Activated naive CD4-positive, alpha-beta T cell treated with anti-CD3 and anti-CD28 coated beads, Interleukin-2, amount 50 U/mL, for 16 hours (primary cell): Measurements from ENCODE around the gene ARF6.
"Not testable (repeated sequence)": the region's sequence is repeated elsewhere in the genome, so short reads cannot be mapped to it uniquely, and the experiment has no call there.

Source experiments
- DNase-seq: peaks from one replicate; pipeline ENCODE4 v3.0.0-alpha.2; 2020

The ARF6 gene

DNA sequence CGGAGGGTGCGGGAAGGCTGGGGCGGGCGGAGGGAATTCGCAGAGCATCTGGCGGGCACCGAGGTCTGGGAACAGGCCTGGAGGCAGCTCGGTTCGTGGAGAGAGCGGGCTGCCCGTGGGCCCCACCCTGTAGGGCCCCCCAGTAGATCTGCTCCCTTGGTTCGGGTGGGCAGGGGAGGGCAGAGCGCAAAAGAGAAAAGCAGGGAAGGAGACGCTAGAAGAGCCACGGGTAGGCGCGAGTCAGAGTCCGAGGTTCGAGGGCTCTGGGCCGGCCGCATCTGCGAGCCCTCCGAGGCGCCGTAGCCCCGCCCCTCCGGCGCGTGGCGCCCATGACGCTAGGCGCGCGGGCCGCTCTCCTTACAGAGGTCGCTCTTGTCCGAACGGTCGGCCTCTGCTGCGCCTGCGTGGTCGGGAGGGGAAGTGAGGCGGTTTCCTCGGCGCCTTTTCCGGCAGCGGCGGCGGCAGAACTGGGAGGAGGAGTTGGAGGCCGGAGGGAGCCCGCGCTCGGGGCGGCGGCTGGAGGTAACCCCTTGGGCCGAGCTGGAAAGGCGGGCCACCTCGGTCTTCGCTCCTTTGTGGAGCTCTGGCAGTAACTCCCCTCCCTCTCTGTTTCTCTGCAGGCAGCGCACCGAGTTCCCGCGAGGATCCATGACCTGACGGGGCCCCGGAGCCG is at the start of gene ARF6:
TSS of gene ARF6 (plus strand) at position 447 of the 673 bp plus-strand sequence. CDS start 655 bp downstream, outside the sequence.
- DNase-seq: peak; percentile 96

DNA sequence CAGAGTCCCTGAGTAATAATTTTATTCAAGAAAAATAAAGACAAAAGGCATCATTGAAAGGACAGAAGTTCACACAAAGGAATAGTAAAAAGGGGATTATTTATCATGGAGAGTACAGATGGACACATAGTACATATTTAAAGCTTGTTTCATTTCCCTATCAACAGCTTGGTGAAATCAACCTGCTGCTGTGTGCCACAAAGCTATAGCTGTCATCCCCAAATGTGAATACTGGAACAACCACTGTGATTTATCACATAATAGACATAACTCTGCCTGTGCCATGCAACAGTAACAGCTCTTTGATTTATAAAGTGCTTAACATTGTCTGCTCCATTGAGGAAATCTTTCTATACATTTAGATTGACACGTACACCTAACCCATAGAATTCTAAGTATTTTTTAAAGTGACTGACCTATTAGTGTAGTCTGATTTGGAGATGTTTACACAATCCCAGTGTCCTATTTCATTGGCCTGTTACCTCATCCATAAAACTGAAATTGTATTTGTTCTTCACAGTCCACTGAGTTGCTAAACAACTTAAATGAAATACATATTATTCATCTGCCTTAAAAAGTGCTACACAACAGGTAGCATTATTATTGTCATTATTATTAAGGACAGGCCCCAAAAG is 43.6 kb upstream of the ARF6 start:
- no peak for DNase-seq

DNA sequence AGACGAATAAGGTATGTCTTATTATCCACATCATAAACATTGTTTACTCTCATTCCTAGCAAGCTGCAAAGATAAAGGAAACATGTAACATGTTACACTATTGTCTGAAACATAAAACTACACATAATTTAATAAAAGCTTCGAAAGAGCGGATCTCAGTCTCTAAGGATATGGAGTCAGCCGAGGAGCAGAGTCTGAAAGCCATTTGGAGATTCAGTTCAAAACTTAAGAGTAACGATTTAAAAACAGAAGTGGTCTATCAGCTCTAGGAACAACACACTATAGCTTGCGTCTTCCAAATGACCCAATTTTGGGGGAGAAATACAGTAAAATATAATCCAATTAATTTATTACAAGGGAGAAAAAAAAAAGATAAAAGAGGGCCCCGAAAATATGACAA is 41.1 kb upstream of the ARF6 start:
- no peak for DNase-seq

DNA sequence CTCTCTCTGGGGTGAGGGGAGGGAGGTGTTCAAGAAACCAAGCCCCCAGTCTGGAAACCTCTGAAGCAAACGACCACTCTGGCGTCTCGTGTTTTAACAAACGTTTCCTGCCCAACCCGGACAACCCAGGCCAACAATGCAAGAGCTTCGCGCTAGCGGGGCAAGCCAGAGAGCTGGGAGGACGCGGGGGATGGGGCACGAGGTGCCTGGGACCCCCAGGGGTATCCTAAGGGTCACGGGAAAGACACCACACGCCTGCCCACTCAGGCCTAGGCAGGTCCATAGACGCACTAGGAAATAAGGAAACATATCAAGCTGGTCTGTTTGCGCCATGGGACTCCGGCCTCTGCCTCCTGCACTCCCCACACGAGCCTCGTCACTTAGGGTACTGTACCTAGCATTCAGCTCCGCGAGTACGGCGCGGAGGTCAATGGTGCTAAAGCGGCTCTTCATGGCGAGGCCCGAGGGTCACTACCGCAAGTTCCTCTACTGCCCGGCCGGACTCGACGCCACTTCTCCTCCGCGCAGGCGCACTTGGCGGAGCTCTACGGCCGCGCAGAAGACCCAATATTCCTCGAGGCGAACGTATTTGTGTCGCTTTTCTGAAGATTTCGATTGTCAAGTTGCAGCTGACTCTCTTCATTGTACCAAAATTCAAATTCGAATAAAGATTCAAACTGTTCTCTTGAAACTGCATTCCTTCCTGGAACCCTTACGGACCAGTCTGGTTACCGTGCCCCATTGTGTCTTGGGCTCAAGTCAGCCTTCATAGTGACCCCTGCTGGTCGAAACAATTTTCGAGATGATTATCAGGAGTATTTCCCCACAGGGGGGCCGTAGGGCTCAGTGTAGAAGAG is 40.4 kb upstream of the ARF6 start, which contains the start of gene NEMF:
TSS of gene NEMF (minus strand) at position 488 of the 857 bp plus-strand sequence. CDS start at position 453, 35 bp downstream.
- peak; percentile 77 for DNase-seq

DNA sequence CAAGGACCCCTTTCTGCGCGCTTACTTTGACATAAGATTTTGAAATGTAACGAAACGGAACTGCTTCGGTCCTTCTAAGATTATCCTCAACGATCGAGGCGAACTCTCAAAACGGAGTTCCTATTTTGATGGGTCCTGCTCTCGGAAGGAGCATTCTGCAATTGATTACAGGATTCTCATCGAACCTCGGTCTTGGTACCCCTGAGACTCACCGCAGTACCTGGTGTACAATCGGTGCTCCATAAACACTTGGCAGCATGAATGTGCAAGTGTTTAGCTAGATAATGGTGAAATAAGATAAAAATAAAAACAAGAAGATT is 39.8 kb upstream of the ARF6 start:
- no peak for DNase-seq

DNA sequence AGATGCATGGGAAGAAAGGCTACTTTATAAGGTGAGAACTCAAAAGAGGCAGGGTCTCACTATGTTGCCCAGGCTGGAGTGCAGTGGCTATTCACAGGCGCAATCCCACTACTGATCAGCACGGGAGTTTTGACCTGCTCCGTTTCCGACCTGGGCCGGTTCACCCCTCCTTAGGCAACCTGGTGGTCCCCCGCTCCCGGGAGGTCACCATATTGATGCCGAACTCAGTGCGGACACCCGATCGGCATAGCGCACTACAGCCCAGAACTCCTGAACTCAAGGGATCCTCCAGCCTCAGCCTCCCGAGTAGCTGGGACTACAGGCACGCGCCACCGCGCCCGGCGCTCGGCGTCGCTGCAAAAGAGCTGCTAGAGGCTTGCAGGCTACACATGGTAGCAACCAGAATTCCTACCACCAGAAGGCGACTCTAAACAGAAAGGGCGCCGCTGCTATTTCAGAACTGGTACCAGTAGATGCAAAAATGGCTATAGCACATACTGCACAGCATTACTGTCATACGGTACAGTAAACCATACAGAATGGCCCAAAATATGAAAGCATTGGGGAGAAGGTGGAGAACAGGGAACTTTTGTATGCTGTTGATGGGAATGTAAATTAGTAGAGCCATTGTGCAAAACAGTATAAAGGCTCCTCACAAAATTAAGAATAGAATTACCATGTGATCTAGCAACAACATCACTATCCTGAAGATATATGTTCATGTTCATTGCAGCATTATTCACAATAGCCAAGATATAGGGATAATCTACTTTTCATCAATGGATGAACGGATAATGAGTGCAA is 39.1 kb upstream of the ARF6 start:
- DNase-seq: peak; percentile 73

DNA sequence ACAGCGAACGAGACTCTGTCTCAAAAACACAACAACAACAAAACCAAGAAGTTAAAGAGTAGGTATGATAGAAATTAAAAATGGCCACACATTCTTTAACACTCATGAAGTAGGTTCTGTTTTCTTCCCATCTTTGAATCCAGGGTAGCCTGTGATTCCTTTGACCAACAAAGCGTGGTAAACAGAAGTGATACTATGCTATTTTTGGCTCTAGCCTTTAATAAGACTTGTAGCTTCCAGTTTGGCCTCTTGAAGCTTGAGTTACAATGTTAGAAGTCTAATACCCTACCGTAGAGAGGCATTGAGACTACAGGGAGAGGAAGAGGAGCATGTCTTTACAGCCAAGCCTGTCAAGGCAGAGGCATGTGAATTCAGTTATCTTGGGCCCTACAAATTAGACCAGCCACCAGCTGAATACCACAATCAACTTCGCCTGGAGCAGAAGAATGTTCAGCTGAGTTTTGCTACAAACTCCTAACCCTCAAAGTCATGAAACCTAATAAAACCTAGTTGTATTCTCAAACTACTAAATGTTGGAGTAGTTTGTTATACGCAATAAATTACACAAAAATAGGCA is 35.4 kb upstream of the ARF6 start:
- DNase-seq: no peak

DNA sequence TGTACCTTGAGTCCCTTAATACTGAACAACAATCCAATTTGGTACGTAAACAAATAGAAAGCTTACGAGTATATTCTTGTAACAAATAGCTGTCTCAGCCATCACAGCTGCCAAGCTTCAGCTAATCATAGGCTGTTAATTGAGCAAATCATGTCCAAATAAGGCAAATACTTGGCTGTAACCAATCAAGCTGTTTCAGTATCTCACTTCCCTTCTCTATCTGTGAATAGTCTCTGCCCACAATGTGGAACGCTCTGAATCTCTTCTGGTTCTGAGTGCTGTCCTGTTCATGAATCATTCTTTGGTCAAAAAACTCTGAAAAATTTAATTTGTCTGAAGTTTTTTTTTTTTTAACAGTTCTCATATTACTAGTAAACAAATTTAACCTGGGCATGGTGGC is 34.5 kb upstream of the ARF6 start:
- DNase-seq: no peak

DNA sequence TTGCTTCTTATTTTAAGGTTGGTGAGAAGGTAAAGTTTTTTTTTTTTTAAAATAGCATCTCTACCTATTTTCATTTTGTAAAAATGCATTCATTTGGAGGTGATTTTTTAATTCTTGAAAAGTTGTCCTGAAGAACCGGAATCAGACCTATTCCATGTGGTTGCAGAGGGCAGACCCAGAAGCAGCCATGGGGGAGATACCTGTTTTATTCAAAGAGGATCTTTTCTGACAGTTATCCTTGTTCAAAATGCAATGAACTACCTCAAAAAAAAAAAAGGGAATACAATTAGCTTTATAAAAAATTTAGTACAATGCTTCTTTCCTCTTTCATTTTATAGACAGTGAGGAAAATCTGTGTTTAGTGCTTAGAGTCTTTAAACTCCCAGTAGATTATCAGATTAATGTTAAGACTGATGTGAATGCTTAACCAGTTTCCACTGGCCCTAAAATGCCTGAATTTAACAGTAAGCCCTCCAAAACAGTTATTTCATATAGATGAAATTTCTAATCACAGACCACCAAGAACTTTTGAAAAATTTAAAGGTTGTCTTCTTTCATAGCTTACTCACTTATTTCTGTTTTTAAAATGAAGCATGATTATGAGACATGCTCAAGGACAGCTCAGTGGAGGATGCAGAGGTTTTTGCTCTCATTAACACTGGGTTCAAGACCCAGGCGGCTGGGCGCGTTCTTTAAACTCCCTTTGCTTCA is 31.7 kb upstream of the ARF6 start:
- no peak for DNase-seq

DNA sequence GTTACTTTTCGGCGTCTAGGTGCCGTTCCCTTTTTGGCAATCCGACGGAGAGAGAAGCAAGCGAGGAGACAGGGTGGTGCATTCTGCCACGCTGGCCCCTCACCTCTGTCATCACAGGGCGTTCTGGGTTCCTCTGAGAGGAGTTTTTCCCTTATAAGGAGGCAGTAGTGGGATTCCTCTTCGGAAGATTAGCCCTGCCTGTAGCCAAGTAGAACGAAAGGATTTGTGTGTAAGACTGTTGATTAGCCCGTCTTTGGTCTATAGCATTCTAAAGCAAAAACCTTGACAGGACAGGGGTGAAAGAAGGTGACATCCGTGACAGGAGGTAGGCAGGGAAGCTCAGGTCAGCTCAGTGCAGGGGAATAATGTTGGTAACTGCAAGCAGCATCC is 31.2 kb upstream of the ARF6 start:
- peak; percentile 64 for DNase-seq

DNA sequence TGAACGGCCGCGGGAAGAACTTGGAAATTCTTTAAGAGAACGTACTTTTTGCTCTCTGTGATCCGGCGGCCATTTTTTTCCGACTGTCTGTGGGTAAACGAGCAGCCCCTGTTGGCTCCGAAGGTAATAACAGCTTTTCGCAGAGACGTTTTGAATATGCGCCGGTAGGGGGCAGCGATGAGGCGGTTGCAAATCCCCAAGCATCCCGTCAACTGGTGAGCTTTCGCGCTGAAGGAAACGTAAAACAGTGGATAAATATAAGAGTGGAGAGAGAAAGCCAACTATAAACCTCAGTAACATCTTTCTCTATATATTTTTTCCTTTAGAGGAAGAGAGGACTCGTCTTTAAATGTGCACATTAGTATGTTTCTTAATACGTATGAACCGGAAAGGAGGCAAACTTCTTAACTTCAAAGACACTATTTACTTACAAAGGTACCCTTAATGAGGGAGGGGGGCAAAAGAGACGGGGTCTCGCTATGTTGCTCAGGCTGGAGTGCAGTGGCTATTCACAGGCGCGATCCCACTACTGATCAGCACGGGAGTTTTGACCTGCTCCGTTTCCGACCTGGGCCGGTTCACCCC is 30.7 kb upstream of the ARF6 start:
- peak; percentile 78 for DNase-seq

DNA sequence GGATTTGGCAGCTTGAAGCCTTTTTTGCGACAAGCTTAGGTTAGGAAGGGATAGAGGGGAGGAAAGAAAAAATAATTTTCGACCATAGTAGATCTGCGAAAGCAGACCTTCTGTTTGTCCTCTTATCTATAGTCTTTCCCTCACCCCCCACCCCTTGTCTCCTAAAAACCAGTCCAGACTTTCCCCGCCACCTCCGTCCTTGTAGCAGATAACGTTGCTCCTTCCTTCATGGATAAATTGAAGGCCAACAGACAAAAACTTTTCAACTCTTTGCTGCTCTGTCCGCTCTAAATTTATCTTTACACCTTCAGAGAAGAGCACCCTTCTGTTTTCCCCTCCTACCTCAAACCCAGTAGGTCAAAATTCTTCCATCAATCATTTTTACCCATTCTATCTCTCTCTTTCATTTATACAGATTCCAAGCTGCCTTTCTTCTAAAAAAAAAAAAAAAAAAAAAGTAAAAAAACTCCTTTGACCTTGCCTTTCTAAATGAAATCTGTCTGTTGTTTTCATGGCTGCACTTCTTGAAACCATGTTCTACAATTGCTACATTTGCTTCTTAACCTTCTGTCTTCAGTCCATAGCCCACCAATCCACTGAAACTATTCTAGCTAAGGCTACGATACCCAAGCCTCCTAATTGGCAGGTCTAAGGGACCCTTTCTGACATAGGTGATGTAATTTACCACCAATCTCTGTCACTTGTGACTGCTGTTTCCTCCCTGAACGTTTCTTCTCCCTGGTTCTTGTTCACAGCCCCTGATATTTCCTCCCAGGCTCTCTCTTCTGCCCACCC is 29.2 kb upstream of the ARF6 start:
- no peak for DNase-seq

DNA sequence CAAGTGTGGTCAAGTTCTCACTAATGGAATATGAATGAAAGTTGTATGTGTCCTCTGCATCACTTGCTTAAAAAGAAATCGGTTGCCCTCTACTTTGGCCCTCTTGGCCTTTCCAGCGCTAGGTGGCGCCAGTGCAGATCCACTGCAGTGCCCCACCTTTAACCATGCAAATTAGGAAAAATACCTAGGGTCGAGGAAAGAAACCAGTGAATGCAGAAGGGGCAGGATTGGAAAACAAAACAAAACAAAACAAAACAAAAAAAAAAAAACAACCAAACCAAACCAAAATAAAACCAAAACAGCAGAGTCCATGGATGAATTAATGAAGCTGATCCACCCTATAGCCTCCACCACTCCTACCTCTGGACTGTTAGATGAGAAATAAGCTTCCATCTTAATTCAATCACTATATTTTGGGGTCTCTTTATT is 27.4 kb upstream of the ARF6 start:
- DNase-seq: peak; percentile 84

DNA sequence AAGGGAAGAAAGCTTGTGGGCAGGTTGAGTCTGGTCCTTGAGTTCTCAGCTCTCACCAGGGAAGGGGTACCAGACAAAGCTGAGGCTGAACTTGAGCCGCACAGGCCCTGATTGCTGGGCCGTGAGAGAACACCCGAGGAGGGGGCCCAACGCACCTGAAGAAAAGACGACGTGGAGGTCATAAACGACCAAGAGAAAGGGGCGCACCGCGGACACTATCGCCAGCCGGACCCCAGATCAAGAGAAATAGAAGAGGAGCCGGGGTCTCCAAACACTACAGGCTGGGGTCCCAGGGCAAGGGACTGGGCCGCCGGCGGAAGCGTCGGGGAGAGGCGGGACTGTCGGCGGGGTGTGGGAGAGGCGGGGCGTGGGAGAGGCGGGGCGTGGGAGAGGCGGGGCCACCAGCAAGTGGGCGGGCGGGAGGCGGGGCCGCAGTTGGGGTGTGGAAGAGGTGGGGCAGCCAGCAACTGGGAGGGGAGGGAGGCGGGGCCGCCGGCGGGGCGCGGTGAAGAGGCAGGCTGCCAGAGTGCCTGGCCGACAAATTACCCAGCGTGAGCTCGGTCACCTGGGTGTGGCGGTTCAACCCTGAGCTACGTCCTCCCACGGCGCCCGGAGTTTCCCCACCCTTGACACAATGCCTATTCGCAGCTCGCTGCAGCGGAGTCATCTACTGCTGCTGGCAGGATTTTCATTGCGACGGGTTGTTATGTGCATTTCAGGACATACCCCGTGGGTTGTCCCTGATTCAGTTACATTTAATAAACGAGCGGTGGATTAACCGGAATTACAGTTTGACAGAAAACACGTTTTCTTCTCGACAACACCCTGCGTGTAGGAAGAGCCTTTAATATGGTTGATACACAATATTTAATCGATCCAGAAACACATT is 24.8 kb upstream of the ARF6 start:
- DNase-seq: peak; percentile 97

DNA sequence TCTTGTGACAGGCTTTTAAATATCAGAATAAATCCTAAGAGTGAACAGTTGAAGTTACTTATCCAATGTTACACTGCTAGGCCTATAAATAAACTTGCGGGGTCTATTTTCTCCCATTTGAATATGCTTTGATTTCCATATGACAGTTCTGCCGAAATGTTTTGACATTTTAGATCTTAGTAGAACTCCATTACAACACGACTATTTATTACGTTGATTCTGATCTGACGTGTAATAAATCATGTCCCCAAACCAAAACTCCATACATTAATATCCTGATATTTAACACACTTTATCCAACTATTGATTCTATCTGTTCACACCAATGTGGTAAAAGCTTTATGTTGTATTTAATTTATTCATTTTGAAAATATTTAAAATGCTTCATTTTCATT is 24.2 kb upstream of the ARF6 start:
- DNase-seq: no peak

DNA sequence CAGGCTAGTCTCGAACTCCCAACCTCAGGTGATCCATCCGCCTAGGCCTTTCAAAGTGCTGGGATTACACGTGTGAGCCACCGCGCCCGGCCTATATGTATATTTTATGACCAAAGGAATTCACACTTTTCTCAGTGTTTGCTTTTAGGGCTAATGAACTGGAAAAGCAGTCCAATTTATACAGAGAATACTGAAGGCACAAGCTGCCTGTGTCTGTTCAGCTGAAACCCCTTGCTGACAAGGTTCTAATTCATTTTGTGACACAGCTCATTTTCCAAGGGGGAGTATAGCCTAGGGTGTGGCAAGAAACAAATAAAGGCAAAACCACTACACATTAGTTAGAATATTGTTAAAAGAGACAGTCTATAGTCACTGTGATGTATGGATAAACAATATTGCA is 22.0 kb upstream of the ARF6 start:
- no peak for DNase-seq

DNA sequence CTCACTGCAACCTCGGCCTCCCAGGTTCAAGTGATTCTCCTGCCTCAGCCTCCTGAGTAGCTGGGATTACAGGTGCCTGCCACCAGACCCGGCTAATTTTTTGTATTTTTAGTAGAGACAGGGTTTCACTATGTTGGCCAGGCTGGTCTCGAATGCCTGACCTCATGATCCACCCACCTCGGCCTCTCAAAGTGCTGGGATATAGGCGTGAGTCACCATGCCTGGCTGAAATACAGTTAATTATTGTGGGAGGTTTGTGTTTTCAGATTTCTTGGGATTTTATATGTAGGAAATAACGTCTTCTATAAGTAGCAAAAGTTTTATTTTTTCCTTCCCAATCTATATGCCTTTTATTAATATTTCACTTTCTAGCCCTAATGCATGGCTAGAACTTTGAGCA is 19.3 kb upstream of the ARF6 start:
- DNase-seq: not testable (repeated sequence)

DNA sequence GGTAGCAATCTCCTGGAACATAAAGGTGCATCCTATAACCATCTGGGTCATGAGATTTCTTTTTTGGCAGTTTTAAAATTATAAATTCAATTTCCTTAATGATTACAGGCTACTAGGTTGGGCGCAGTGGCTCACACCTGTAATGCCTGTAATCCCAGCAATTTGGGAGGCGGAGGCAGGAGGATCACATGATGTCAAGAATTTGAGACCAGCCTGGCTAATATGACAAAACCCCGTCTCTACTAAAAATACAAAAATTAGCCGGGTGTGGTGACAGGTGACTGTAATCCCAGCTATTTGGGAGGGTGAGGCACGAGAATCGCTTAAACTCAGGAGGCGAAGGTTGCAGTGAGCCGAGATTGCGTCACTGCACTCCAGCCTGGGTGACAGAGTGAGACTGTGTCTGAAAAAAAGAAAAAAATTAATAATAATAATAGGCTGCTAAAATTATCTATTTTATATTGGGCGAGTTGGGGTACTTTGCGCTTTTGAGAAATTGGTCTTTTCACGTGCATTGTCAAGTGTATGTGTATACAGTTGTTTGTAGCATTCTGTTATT is 17.2 kb upstream of the ARF6 start:
- DNase-seq: no peak

DNA sequence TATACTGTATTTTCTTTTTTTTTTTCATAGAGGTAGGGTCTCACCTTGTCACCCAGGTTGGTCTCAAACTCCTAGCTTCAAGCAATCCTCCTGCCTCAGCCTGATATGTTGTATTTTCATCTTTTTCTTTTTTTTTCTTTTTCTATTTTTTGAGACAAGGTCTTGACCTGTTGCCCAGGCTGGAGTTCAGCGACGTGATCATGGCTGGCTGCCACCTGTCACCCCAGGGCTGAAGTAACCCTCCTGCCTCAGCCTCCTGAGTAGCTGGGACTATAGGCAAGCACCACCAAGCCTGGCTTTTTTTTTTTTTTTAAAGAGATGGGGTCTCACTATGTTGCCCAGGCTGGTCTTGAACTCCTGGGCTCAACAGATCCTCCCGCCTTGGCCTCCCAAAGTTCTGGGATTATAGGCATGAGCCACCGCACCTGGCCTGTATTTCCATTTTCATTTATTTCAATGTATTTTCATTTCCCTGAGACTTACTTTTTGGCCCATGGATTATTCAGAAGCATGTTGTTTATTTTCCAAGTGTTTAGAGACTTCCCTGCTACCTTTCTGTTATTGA is 16.2 kb upstream of the ARF6 start:
- DNase-seq: no peak
